H1 (cell line): Measurements from ENCODE around the gene NBEA. TPM values are rescaled to one million over a fixed set of nuclear protein-coding genes. Genes with fewer than 3 reads are reported as not detected.

ENCODE experiments used
- CTCF ChIA-PET: fragments of 300-600 bp; sonication (Branson Sonifier 250); formaldehyde crosslinking; loops from one replicate; lab custom pipeline; 2021; ENCODE audit not compliant: partially characterized antibody; lab: Charles Lee
- POLR2A ChIA-PET: fragments of 300-600 bp; sonication (Branson Sonifier 250); formaldehyde crosslinking; loops from one replicate; lab custom pipeline; 2021; ENCODE audit warnings: inconsistent platforms; ENCODE audit not compliant: partially characterized antibody; lab: Charles Lee
- DNase-seq, 2 experiments: peaks; one replicate each; pipeline versions ENCODE4 v3.0.0 to v3.0.0-alpha.2; 2010 to 2022; ENCODE audit warnings: low spot score in 2 of 2, low read depth in 1 of 2, mixed read lengths in 1 of 2
- FAIRE-seq: peaks from 2 replicates; lab custom pipeline; 2011; peaks lifted over from hg19 to GRCh38; lab: Jason Lieb, UNC
- H2AFZ ChIP-seq: 2 replicates; pipeline ENCODE4 v1.8.1; 2012; ENCODE audit warnings: low read length, inconsistent platforms
- H2AK5ac ChIP-seq: 2 replicates; pipeline ENCODE4 v1.6.1; 2013; ENCODE audit warnings: low read depth, low read length
- H2BK120ac ChIP-seq: replicated peaks from 2 replicates; pipeline ENCODE3; 2013; ENCODE audit warnings: low read depth, low read length, inconsistent platforms
- H2BK12ac ChIP-seq: 2 replicates; pipeline ENCODE4 v1.6.1; 2013; ENCODE audit warnings: low read depth, low read length
- H2BK15ac ChIP-seq: 2 replicates; pipeline ENCODE4 v1.6.1; 2013; ENCODE audit warnings: low read length
- H2BK20ac ChIP-seq: 2 replicates; pipeline ENCODE4 v1.6.1; 2013; ENCODE audit warnings: low read length
- H2BK5ac ChIP-seq: 2 replicates; pipeline ENCODE4 v1.6.1; 2013; ENCODE audit warnings: low read depth, low read length
- H3K14ac ChIP-seq: 2 replicates; pipeline ENCODE4 v1.6.1; 2013; ENCODE audit warnings: inconsistent platforms; ENCODE audit not compliant: insufficient read length
- H3K18ac ChIP-seq: 2 replicates; pipeline ENCODE4 v1.6.1; 2013; ENCODE audit warnings: low read length; ENCODE audit errors: extremely low read depth
- H3K23ac ChIP-seq: 2 replicates; pipeline ENCODE4 v1.6.1; 2013; ENCODE audit warnings: inconsistent platforms; ENCODE audit not compliant: insufficient read length
- H3K23me2 ChIP-seq: 2 replicates; pipeline ENCODE4 v1.6.1; 2013; ENCODE audit warnings: low read depth, low read length
- H3K27ac ChIP-seq: 2 replicates; pipeline ENCODE4 v1.6.1; 2011; ENCODE audit warnings: low read depth, low read length, inconsistent platforms
- H3K27me3 ChIP-seq, 4 experiments: replicated peaks in 1 of 4; 1 replicate in 1 of 4; 2 replicates in 3 of 4; pipeline versions ENCODE4 v1.6.1 to v1.8.1; 2011 to 2013; ENCODE audit warnings: low read length in 3 of 4, mild to moderate bottlenecking in 3 of 4, inconsistent platforms in 2 of 4, mixed read lengths in 2 of 4, moderate library complexity in 1 of 4; ENCODE audit not compliant: control insufficient read depth in 3 of 4, insufficient read depth in 3 of 4; ENCODE audit errors: extremely low read depth in 1 of 4
- H3K36me3 ChIP-seq, 4 experiments: 2 replicates each; pipeline versions ENCODE4 v1.6.1 to v1.8.1; 2011 to 2013; ENCODE audit warnings: mild to moderate bottlenecking in 4 of 4, low read length in 3 of 4, moderate library complexity in 2 of 4, control low read depth in 1 of 4, inconsistent platforms in 1 of 4; ENCODE audit not compliant: insufficient read depth in 4 of 4, control insufficient read depth in 2 of 4
- H3K4ac ChIP-seq: replicated peaks from 2 replicates; pipeline ENCODE3; 2013; ENCODE audit warnings: low read length, low read depth, mixed read lengths, inconsistent platforms; ENCODE audit not compliant: insufficient read length
- H3K4me1 ChIP-seq, 4 experiments: replicated peaks in 1 of 4; 1 replicate in 1 of 4; 2 replicates in 3 of 4; pipeline versions ENCODE4 v1.6.1 to v1.8.1; 2011 to 2013; ENCODE audit warnings: low read length in 3 of 4, inconsistent platforms in 2 of 4, mixed read lengths in 1 of 4; ENCODE audit not compliant: insufficient read depth in 4 of 4, control insufficient read depth in 3 of 4
- H3K4me2 ChIP-seq, 2 experiments: 2 replicates each; pipeline versions ENCODE4 v1.6.1 to v1.8.1; 2011 to 2013; ENCODE audit warnings: low read depth in 2 of 2, low read length in 2 of 2, control low read depth in 1 of 2, inconsistent platforms in 1 of 2, mild to moderate bottlenecking in 1 of 2; ENCODE audit not compliant: insufficient read depth in 1 of 2
- H3K4me3 ChIP-seq, 4 experiments: fragments of 200-600, 300-600 bp in 1 of 4; sonication (generic), shearing (Covaris generic), sonication (Bioruptor Twin) in 1 of 4; 2 replicates each; pipeline versions ENCODE4 v1.5.1 to v1.8.1; 2011 to 2016; ENCODE audit warnings: low read length in 4 of 4, low read depth in 3 of 4, control low read depth in 2 of 4, inconsistent platforms in 2 of 4, mild to moderate bottlenecking in 2 of 4, mixed read lengths in 1 of 4, moderate library complexity in 1 of 4; ENCODE audit not compliant: insufficient read depth in 2 of 4; ENCODE audit errors: extremely low read depth in 1 of 4
- H3K56ac ChIP-seq: replicated peaks from 2 replicates; pipeline ENCODE3; 2013; ENCODE audit warnings: low read depth, mild to moderate bottlenecking, mixed read lengths, low read length, inconsistent platforms; ENCODE audit not compliant: insufficient read length
- H3K79me1 ChIP-seq: 2 replicates; pipeline ENCODE4 v1.6.1; 2013; ENCODE audit warnings: low read depth, low read length, control low read depth
- H3K79me2 ChIP-seq, 2 experiments: 2 replicates each; pipeline versions ENCODE4 v1.6.1 to v1.8.1; 2012 to 2013; ENCODE audit warnings: low read length in 2 of 2, mild to moderate bottlenecking in 2 of 2, inconsistent platforms in 1 of 2; ENCODE audit not compliant: insufficient read depth in 2 of 2, control insufficient read depth in 1 of 2
- H3K9ac ChIP-seq, 4 experiments: replicated peaks in 1 of 4; 1 replicate in 1 of 4; 2 replicates in 3 of 4; pipeline versions ENCODE4 v1.6.1 to v1.8.1; 2011 to 2013; ENCODE audit warnings: low read depth in 3 of 4, low read length in 3 of 4, control low read depth in 2 of 4, mild to moderate bottlenecking in 2 of 4, moderate library complexity in 2 of 4, inconsistent platforms in 1 of 4; ENCODE audit errors: extremely low read depth in 1 of 4
- H3K9me3 ChIP-seq, 2 experiments: 2 replicates each; pipeline versions ENCODE4 v1.6.1 to v1.8.1; 2012 to 2013; ENCODE audit warnings: mild to moderate bottlenecking in 2 of 2, moderate library complexity in 2 of 2, control low read depth in 1 of 2, inconsistent platforms in 1 of 2, low read depth in 1 of 2, low read length in 1 of 2, mixed read lengths in 1 of 2; ENCODE audit not compliant: insufficient read depth in 2 of 2
- H4K20me1 ChIP-seq, 2 experiments: replicated peaks in 1 of 2; 2 replicates each; pipeline versions ENCODE3 to v1.8.1; 2011 to 2013; ENCODE audit warnings: inconsistent platforms in 2 of 2, low read length in 2 of 2, mild to moderate bottlenecking in 1 of 2; ENCODE audit not compliant: insufficient read depth in 2 of 2, control insufficient read depth in 1 of 2
- H4K5ac ChIP-seq: 2 replicates; pipeline ENCODE4 v1.6.1; 2013; ENCODE audit warnings: low read length, low read depth, mixed read lengths, inconsistent platforms; ENCODE audit not compliant: insufficient read length
- H4K8ac ChIP-seq: 2 replicates; pipeline ENCODE4 v1.8.0; 2013; ENCODE audit warnings: mild to moderate bottlenecking, moderate library complexity, low read length, inconsistent platforms; ENCODE audit not compliant: insufficient read depth; ENCODE audit errors: extremely low read depth
- H4K91ac ChIP-seq: replicated peaks from 2 replicates; pipeline ENCODE3; 2013; ENCODE audit warnings: low read length, mixed read lengths, inconsistent platforms; ENCODE audit not compliant: insufficient read length
- BCL11A ChIP-seq, 2 experiments: IDR thresholded peaks; one replicate each; pipeline ENCODE4 v1.6.1; 2011; ENCODE audit warnings: low read depth in 2 of 2, low read length in 2 of 2, mild to moderate bottlenecking in 2 of 2
- EP300 ChIP-seq, 2 experiments: IDR thresholded peaks; 1 replicate in 1 of 2; 2 replicates in 1 of 2; pipeline ENCODE4 v1.6.1; 2011 to 2012; ENCODE audit warnings: low read depth in 2 of 2, low read length in 2 of 2, mild to moderate bottlenecking in 2 of 2, borderline replicate concordance in 1 of 2, inconsistent platforms in 1 of 2, moderate library complexity in 1 of 2
- JUND ChIP-seq: IDR thresholded peaks from 2 replicates; pipeline ENCODE4 v1.6.1; 2011; ENCODE audit warnings: mild to moderate bottlenecking, improper control_type of control experiment, low read length
- NRF1 ChIP-seq: IDR thresholded peaks from 2 replicates; pipeline ENCODE4 v1.6.1; 2011; ENCODE audit warnings: mild to moderate bottlenecking, low read depth, low read length, improper control_type of control experiment
- PHF8 ChIP-seq: fragments of 200-600 bp; sonication (generic); conservative IDR thresholded peaks from 2 replicates; pipeline ENCODE4 v1.7.1; 2012; ENCODE audit warnings: low read depth, mild to moderate bottlenecking, inconsistent platforms, low read length, moderate library complexity
- POLR2AphosphoS5 ChIP-seq: IDR thresholded peaks from 2 replicates; pipeline ENCODE4 v1.6.1; 2011; ENCODE audit warnings: low read depth, low read length
- RAD21 ChIP-seq, 2 experiments: IDR thresholded peaks in 1 of 2; conservative IDR thresholded peaks in 1 of 2; 2 replicates each; pipeline ENCODE4 v1.6.1; 2011; ENCODE audit warnings: low read depth in 2 of 2, low read length in 2 of 2, improper control_type of control experiment in 1 of 2, inconsistent platforms in 1 of 2, mild to moderate bottlenecking in 1 of 2, moderate library complexity in 1 of 2
- TAF1 ChIP-seq: IDR thresholded peaks from 2 replicates; pipeline ENCODE4 v1.6.1; 2011; ENCODE audit warnings: mild to moderate bottlenecking, low read depth, low read length
- WGBS, 2 experiments: shearing (Covaris generic) in 1 of 2; methylation state at CpG; one replicate each; pipeline versions ENCODE4 v1.1.6 to v1.1.7; 2013 to 2015; ENCODE audit warnings: low lambda C conversion rate in 2 of 2, mixed read lengths in 2 of 2, inconsistent platforms in 1 of 2, low coverage in 1 of 2, missing lambda C conversion rate in 1 of 2; ENCODE audit not compliant: insufficient replicate concordance in 2 of 2, insufficient coverage in 1 of 2, insufficient read length in 1 of 2; ENCODE audit errors: extremely low coverage in 1 of 2, missing lambda C conversion rate in 1 of 2; 5-methylcytosine and 5-hydroxymethylcytosine counted together
- polyA plus RNA-seq, 7 experiments: library from polyadenylated mRNA; depleted of rRNA in 3 of 7; stranded (reverse) in 5 of 7; unstranded in 2 of 7; fragments of >200 nt in 5 of 7; fragments of 200-250 nt in 2 of 7; gene quantifications; 1 replicate in 5 of 7; 2 replicates in 1 of 7; 4 replicates in 1 of 7; pipeline versions ENCODE4 v1.2.1 to v1.2.3, GENCODE V29; 2011 to 2013; ENCODE audit warnings: missing spikeins in 2 of 7, mixed read lengths in 2 of 7
- total RNA-seq: library from RNA; stranded (reverse); fragmentation: NEBNext Ultra II Directional; extraction: Animal tissue kit (Norgen Biotek cat#: 25700); gene quantifications from 2 replicates; pipeline ENCODE4 v1.2.1, GENCODE V29; 2021

Gene NBEA
- total and polyA plus RNA-seq, 2 of the 8 experiments (the other 6 are each of a cell fraction or from before 2014, with no cell fraction given): 14.2 to 21.5 TPM

- no peaks in the 10 kb centered on the region; a peak in 1 of 7 replicates for H3K4me1 ChIP-seq
- CTCF ChIA-PET: no interaction called here
- H3K36me3 ChIP-seq: no peaks in the 10 kb centered on the region
- TF ChIP-seq BCL11A (IDR thresholded peaks at IDR 0.05; ENCODE audit: low read depth in 2 of 2, low read length in 2 of 2) (no peak), EP300 (IDR thresholded peaks at IDR 0.05; ENCODE audit: borderline replicate concordance in 1 of 2, low read depth in 2 of 2, low read length in 2 of 2) (no peak), PHF8 (no peak), NRF1 (no peak), JUND (no peak), POLR2AphosphoS5 (no peak), TAF1 (no peak), RAD21 (IDR thresholded peaks at IDR 0.05 in 1 of 2, conservative IDR thresholded peaks at IDR 0.05 in 1 of 2; ENCODE audit: low read depth in 2 of 2, low read length in 2 of 2) (no peak)
- TF ChIP-seq, all 59 proteins: peak for 0
- no peak for DNase-seq
- H3K79me2 ChIP-seq: no peaks in the 10 kb centered on the region
- no peaks in the 10 kb centered on the region for H3K79me1 ChIP-seq
- no peak overlapping the region for H4K8ac ChIP-seq
- H2AK5ac ChIP-seq: no peak overlapping the region
- H2BK5ac ChIP-seq: no peak overlapping the region
- H4K5ac ChIP-seq: no peak overlapping the region
- H3K23me2 ChIP-seq: no peaks in the 10 kb centered on the region; the same call in 1 of the 2 replicates
- no peak overlapping the region for H3K18ac ChIP-seq
- no peak overlapping the region for H4K91ac ChIP-seq
- H2BK15ac ChIP-seq: no peak overlapping the region
- H4K20me1 ChIP-seq: no peaks in the 10 kb centered on the region
- no peak overlapping the region for H2AFZ ChIP-seq
- no peaks in the 10 kb centered on the region for H3K9me3 ChIP-seq
- H3K27me3 ChIP-seq: no peaks in the 10 kb centered on the region
- no peak overlapping the region for H3K14ac ChIP-seq
- POLR2A ChIA-PET: no interaction called here
- H3K23ac ChIP-seq: no peak overlapping the region
- peak overlapping the region in 1 of 4 experiments; percentile 34; a peak in 1 of 7 replicates for H3K9ac ChIP-seq
- H3K4ac ChIP-seq: no peak overlapping the region
- no peak overlapping the region for H3K4me2 ChIP-seq
- FAIRE-seq: no peak
- H2BK12ac ChIP-seq: no peak overlapping the region
- no peak overlapping the region for H3K56ac ChIP-seq
- H2BK120ac ChIP-seq: no peak overlapping the region
- H2BK20ac ChIP-seq: no peak overlapping the region
- no peak overlapping the region for H3K4me3 ChIP-seq
- no peak overlapping the region for H3K27ac ChIP-seq
- 80% methylated on average over 4 of the region's 4 CpGs; no CpG with 5 or more reads in 1 of the 2 experiments for WGBS, 2 experiments
Observed at GRCh38 chr13:35592457-35592856, 650.4 kb downstream of the NBEA start.
